GM18861 (cell line): ENCODE measurements around the gene RSAD2.
"Not testable (repeated sequence)": the region's sequence is repeated elsewhere in the genome, so short reads cannot be mapped to it uniquely, and the experiment has no call there.

Experiments used
- ATAC-seq: cut with Tn5 transposase; IDR thresholded peaks from one replicate; pipeline ENCODE4 v1.9.1; 2021; ENCODE audit not compliant: unreplicated experiment

The RSAD2 gene

DNA sequence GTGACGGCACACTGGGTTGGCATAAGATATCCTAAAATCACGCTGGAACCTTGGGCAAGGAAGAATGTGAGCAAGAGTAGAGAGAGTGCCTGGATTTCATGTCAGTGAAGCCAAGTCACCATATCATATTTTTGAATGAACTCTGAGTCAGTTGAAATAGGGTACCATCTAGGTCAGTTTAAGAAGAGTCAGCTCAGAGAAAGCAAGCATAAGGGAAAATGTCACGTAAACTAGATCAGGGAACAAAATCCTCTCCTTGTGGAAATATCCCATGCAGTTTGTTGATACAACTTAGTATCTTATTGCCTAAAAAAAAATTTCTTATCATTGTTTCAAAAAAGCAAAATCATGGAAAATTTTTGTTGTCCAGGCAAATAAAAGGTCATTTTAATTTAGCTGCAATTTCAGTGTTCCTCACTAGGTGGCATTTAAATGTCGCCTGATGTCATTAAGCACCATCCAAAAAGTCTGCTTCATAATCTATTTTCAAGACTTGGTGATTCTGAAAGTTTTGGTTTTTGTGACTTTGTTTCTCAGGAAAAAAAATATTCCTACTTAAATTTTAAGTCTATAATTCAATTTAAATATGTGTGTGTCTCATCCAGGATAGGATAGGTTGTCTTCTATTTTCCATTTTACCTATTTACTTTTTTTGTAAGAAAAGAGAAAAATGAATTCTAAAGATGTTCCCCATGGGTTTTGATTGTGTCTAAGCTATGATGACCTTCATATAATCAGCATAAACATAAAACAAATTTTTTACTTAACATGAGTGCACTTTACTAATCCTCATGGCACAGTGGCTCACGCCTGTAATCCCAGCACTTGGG lies 19.6 kb downstream of the RSAD2 start:
- ATAC-seq: no peak

DNA sequence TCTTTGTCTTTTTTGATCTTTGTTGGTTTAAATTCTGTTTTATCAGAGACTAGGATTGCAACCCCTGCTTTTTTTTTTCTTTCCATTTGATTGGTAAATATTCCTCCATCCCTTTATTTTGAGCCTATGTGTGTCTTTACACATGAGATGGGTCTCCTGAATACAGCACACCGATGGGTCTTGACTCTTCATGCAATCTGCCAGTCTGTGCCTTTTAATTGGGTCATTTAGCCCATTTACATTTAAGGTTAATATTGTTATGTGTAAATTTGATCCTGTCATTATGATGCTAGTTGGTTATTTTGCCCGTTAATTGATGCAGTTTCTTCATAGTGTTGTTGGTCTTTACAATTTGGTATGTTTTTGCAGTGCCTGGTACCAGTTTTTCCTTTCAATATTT lies 25.0 kb downstream of the RSAD2 start:
- ATAC-seq: not testable (repeated sequence)

DNA sequence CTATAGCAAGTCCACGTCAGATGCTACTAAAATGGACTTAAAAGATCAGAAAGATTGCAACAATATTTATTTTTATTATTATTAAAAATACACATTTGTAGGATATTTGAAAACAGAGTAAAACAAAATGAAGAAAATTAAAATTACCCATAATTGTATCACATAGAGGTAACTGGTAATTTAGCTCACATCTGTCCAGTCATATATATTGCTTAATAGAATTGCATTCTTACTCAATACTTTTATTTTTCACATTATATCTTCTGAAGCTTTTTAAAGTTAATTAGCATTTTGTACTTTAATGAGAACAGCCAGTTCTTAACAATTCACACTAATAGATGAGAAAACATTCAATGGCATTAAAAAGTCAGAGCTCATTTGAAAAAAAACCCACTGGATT lies 28.1 kb downstream of the RSAD2 start:
- ATAC-seq: no peak

DNA sequence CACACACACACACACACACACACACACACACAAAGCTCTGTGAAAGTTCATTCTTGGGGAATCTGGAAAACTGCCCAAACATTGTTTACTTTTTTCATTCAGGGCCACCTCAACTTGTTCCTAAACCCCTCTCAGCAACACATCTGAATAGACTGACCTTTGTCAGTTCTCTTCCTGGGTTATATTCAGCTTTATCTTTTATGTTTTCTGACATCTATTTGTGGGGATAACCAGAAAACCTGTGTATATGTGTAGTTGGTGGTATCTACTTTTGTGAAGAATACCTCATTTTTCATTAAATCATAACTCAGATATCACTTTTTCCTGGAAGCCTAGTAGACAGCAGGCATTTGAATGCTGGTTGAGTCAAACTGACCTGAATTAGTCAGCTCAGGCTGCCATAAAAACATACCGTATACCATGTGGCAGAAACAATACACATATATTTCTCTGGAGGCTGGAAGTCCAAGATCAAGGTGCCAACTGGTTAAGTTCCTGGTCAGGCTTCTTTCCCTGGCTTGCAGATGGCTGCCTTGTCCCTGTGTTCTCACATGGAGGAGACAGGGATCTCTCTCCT lies 28.7 kb downstream of the RSAD2 start:
- no peak for ATAC-seq

DNA sequence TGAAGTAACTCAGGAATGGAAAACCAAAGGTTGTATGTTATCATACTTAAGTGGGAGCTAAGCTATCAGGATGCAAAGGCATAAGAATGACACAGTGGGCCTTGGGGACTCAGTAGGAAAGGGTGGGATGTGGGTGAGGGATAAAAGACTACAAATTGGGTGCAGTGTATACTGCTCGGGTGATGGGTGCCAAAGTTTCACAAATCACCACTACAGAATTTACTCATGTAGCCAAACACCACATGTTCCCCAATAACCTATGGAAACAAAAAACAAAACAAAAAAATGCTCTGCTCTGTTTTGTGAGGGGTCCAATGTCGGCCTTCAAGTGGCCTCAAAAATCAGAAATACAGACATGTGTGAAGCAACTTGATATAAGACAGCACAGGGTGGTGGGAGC lies 30.7 kb downstream of the RSAD2 start:
- no peak for ATAC-seq

DNA sequence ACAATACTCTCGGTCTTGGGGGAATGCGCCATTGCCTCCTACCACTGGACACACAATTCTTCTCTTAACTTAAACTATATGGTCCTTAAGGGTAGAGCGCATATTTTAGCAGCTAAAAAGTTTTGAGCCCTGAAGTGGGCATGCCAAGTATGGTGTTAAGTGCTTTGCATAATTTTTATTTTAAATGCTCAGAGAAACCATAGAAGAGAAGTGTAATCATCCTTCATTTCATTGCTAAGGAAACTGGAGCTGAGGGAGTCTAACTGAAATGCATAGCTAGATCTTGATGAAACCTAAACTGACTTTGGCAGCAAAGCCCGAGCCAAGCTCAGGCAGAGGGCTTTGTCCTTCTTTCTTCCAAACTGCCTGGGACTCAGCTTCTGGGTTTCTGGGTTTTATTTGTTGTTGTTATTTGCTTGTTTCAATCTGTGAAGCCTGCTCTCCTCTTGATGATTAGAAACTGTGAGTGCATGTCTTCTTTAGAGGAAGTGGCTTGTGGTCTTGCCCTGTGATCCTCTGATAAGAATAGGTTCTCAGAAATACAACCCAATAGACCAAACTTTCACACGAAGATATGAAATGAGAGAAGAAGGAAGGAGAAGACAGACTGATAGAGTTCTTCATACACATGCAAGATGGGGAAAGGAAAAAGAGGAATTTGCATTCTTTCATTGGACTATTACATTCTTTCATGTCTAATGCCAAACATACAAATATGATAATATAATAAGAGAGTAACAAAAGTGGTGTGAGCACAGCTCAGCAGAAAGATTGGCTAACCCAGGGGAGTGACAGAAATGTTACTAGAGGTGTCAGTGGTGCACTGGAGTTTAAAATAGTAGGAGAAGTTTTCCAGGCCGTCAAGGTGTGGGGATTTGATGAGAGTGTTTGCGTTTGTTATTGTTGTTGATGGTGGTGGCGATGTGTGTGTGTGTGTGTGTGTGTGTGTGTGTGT lies 32.1 kb downstream of the RSAD2 start:
- peak; percentile 98 for ATAC-seq

DNA sequence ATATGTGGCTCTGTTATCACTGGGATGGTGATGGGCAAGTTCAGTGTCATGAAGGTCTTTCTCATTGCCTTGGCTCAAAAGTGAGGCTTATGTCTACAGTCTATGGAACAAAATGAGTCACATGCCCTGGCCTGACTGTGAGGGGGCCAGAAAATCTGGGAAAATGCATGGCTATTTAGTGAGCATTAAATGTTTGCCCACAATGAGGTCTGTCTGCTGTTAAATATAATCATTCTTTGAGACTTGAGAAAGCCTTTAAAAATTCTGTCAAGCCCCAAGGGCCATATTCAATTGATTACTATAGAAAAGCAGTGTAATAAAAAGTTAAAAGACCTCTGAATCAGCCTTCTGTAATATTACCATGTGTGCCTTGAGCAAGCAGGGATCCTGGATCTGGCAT lies 34.1 kb downstream of the RSAD2 start:
- ATAC-seq: no peak

DNA sequence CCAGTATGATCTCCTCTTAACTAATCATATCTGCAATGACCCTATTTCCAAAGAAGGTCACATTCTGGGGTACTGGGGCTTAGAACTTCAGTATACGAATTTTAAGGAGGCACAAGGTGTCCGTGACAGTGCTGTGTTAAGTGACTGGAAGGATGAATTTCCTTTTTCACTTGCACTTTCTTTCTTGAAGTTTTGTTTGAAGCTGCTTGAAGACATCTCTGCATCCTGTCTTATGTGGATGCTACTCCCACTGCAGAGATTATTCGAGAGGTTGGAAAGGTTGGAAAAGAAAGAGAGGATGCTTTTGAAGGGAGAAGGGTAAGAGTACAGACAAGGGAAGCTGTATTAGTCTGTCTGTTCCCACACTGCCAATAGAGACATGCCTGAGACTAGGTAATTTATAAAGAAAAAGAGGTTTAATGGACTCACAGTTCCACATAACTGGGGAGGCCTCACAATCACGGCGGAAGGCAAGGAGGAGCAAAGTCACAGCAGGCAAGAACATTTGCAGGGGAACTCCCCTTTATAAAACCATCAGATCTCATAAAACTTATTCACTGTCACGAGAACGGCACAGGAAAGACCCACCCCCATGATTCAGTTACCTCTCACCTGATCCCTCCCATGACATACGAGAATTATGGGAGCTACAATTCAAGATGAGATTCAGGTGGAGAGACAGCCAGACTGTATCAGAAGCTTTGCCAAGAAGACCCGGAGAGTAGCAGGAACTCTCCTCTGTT lies 36.0 kb downstream of the RSAD2 start:
- no peak for ATAC-seq

DNA sequence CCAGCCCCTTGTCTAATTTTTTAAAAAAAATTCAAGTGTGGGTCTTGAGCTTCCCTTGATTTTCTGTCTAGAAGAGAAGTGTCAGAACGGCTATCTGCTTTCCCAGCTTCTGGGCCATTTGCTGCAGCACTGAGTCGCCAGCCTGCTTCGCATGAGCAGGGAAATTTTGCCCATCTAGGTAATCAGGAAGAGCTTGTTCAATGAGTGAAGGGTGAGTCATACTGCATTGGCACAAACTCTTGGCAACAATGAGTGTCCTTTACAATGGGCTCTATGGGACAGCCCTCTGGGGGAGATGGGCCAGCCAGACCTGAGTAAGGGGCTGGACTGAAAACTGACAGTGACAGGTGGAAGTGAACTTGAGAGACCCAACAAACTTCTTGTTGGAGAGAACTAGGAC lies 37.3 kb downstream of the RSAD2 start:
- no peak for ATAC-seq

DNA sequence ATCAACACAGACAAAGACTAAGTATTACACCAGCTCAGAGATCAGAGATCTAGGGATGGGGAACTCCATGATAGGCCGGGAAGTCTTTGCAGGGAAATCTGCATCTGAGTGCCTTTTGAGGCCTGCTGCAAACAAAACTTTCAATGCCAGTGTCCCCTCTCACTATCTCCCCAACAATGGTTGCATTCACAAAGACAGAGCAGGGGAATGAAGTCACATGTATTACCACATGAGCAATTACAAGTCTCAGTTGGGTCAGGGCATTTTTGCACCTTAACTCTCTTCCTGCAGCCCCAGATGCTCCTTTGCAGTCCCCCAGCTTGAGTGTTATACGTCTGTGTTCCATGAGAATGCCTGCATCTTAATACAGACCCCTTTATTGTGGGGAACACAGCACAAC lies 37.8 kb downstream of the RSAD2 start:
- no peak for ATAC-seq

DNA sequence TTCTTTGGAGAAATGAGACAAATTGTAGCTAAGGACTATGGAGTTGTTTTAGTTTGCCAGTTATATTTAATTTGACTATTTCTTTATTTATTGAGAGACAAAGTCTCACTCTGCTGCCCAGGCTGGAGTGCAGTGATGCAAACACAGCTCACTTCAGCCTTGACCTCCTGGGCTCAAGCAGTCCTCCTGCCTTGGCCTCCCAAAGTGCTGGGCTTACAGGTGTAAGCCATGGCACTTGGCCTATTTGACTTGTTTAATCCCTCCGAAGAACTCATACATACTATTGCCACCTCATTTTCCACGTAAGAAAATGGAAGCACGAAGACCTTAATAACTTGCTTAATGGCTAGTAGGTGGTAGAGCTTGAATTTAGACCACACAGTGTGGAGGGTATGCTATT lies 38.6 kb downstream of the RSAD2 start:
- no peak for ATAC-seq

DNA sequence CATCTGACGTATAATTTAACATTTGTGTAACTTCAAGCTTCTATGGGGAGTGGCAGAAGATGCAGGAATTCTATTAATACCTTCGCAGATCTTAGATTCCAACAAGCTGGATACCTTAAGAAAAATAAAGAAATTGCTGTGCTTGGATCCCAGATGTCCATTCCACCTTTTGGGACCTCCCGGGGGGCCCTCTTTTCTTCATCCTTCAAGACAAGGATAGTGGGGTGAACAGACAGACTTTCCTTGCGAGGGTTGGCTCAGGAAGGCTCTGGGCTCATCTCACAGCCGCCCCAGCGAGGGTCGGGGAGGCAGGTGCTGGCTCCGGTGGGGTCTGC lies 39.1 kb downstream of the RSAD2 start:
- no peak for ATAC-seq

DNA sequence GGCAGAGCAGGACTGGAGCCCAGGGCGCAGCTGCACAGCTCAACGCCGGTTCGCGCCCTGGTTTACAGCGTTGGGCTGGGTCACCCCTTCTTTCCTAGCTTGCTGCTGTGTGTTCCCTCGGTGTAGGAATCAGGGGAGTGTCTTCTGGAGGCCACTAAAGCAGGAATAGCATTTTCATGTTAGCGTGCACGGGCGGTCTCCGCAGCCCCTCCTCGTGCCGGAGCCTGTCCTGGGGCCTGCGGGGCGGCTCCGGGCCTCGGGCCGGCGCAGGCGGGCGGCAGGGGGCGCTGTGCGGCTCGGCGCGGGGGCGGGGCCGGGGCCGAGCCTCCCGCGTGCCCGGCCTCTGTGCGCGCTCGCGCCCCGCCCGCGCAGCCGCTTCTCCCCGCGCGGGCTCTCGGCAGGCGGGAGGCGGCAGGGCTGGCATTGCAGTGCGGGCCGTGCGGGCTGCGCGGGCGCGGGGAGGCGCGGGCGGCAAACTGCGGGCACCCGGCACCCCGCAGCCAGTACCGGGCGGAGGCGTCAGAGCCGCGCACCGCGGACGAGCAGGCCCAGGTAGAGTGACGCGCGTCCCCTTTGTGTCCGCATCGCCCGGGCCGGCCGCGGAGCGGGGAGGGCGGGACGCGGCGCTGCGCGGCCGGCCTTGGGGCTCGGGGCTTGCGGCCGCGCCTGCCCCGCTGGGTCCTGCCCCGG lies 39.6 kb downstream of the RSAD2 start, which contains the start of gene RNF144A:
TSS of gene RNF144A (plus strand) at position 342 of the 690 bp plus-strand sequence. CDS start 79,515 bp downstream, outside the sequence.
- ATAC-seq: peak; percentile 54

DNA sequence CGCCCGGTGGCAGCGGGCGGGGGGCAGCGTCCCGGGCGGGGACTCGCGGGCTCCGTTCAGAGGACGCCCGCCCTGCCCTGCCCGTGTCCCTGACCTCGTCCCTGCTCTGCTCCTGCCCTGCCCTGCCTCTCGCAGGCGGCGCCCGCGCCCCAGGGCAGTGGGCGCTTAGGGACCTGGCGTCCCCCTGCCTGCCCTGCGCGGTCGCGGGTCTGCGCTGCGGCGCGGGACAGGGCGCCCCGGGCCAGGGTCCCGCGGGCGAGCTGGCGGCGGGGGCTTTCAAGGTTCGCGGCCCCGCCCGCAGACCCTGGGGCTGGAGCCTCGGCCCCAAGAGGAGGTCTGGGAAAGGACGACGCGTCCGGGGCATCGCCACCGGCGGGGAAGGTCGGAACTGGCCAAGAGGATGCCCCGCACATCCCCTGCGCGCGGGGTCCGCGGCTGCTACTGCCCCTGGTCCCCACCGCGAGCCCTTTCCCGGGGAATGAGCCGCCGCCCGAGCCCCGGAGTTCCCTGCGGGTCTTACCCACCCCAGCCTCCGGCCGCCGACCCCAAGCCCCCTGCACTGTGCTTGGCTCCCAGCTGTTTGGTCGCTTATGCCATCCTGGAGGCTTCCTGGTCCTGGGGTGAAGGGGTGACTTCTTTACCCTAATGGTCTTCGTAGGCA lies 40.3 kb downstream of the RSAD2 start:
- ATAC-seq: no peak

DNA sequence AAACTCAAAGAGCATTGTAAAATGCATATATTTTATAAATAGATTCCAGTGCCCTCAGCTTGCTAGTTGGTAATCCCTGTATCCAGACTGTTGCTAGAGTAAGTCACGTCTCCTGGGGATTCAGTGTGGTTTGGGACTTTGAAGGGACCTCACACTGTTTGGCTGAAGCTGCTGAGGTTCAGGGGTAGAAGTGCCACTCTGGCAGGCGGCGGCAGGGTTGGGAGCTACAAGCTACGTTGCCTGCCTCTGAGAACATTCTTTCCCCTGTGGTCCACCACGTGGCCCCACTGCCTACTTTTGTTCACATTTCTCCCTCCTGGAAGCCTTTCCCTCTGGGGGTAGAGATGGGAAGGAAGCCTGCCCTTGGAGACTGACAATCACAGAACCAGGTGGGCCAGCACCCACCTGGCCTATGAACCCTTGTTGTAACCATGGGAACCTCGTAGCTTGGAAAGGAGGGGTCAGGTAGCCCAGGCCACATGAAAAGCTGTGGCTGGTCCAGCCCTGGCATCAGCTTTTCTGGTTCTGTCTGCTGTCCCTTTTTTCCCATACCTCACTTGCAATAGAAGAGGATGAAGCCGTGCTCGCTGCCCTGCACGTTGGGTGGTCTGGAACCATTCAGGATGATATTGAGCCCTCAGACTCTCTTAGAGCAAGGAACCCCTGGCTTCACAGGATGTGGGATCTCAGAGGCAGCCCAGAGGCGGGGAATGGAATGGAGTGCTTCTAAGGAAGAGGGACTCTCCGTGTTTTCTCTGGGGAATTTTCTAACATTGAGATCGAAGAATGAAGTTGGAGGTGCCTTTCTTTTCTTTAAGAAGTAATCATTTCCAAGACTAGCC lies 42.5 kb downstream of the RSAD2 start:
- no peak for ATAC-seq

DNA sequence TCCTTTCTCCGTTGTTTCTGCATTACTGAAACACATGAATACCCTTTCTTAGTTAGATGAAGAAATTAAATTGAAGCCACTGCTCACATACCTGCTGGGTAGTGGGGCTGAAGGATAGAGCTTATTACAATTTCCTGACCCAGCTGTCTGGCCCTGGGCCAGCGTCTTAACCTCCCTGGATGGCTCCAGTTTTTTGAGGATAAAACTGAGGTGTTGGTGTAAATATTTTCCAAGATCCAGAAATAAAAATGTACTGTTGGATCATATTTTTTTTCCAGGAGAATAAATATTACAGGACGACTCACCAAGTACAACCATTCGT lies 43.1 kb downstream of the RSAD2 start:
- ATAC-seq: no peak

DNA sequence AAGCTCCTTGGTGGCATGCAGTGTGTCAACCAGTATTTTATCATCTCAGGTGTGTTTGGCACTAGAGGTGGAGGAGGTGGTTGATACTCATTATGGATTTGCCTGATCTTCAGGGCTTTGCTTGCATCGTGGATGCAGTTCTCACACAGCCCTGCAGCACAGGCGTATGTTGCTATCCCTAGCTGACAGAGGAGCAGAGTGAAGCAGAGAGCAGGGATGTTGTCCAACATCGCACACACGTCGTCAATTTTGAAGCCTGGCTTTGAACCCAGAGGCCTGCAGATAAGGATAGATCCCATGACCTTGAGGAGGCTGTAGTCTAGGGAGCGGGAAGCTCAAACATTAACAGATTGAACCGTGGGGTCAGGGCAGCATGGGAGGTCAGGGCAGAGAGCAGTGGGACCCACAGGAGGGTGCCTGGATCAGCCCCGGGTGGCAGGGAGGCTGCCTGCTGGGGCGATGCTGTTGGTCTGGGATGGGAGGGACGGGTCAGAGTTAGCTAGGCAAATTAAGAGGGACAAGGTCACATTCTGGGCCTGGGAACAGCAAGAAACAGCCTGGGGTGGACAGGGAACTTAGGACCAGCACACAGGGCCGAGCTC lies 43.8 kb downstream of the RSAD2 start:
- ATAC-seq: no peak

DNA sequence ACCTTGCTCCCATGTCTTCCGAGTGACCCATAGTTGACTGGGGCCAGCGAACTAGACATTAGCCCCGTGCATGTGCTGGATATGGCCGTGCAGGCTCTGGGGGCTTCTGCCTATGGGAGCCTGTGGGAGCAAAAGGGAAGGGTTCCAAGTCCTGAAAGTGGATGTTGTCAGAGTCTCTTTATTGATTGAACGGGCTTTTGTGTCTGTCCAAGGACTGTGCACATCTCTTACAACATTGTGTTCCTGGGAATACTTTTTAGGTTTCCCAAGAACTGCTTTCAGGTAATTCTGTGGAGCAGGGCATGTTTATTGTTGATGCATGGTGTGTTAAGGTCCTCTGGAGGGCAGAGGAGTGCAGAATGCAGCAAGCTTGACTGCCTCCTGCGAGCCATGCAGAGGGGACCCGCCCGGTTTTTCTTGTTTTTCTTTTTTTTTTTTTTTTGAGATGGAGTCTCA lies 44.7 kb downstream of the RSAD2 start:
- ATAC-seq: no peak

DNA sequence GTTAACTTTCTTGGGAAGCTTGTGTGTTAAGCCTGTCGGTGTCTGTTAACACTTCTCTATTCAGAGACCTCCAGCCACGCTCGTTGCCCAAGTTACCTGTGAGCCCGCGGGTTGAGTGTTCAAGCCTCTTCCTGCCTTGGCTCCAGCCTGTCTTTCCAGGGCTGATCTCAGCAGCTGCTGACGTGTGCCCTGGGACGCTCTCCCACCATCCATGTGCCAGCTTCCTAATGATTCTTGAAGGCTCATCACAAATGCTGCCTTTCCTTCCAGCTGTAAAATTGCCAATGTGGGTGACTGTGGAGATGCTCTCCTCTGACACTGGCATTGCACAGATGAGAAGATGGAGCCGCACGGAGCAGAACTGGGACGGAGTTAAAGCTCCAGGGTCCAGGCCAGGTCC lies 45.7 kb downstream of the RSAD2 start:
- ATAC-seq: no peak
